ENCODE results near the gene MCC. TPM values are rescaled to one million over a fixed set of nuclear protein-coding genes. Genes with fewer than 3 reads are reported as not detected.

The MCC gene
- polyA plus RNA-seq, 1 donor (not counting 4 experiments of a cell fraction or from before 2014, with no cell fraction given) = 24.6 TPM

DNA sequence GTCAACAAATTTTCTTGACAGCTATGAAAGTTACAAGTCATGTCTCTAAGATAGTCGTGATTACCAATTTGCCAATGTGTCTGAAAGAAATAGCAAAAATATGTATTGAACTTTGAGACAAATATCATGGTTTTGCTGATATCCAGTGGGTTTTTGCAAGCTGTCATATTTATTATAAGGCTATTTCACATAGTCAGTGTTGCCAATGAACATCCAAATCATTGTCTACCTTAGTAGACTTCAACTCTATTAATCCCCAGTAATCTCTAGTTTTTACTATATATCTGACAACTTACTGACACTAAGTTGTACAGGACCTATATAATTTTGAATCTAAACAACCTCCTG lies 256.6 kb downstream of the MCC start:
- H4K20me1 ChIP-seq (ENCODE audit: control insufficient read depth, extremely low read depth, insufficient read depth, low read length) = no peaks in the 10 kb centered on the region
- TF ChIP-seq, protein P1, sequence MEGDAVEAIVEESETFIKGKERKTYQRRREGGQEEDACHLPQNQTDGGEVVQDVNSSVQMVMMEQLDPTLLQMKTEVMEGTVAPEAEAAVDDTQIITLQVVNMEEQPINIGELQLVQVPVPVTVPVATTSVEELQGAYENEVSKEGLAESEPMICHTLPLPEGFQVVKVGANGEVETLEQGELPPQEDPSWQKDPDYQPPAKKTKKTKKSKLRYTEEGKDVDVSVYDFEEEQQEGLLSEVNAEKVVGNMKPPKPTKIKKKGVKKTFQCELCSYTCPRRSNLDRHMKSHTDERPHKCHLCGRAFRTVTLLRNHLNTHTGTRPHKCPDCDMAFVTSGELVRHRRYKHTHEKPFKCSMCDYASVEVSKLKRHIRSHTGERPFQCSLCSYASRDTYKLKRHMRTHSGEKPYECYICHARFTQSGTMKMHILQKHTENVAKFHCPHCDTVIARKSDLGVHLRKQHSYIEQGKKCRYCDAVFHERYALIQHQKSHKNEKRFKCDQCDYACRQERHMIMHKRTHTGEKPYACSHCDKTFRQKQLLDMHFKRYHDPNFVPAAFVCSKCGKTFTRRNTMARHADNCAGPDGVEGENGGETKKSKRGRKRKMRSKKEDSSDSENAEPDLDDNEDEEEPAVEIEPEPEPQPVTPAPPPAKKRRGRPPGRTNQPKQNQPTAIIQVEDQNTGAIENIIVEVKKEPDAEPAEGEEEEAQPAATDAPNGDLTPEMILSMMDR (optimal IDR thresholded peaks at IDR 0.05 in 1 of 3, IDR thresholded peaks at IDR 0.05 in 1 of 3, conservative IDR thresholded peaks at IDR 0.05 in 1 of 3; ENCODE audit: extremely low read depth in 1 of 3, insufficient read depth in 2 of 3, low read length in 3 of 3) = no peak
- no peak for TF ChIP-seq EZH2 (IDR thresholded peaks at IDR 0.05; ENCODE audit: low read length)
- H3K4me3 ChIP-seq (ENCODE audit: control insufficient read depth in 2 of 3, extremely low read depth in 1 of 3, insufficient read depth in 2 of 3, low read depth in 1 of 3, low read length in 3 of 3) = no peak overlapping the region
- H3K79me2 ChIP-seq (ENCODE audit: control insufficient read depth, insufficient read depth, low read length) = peaks cover 44% of the 10 kb centered on the region
- no peak overlapping the region for H2AFZ ChIP-seq (ENCODE audit: control insufficient read depth, low read length)
- no peaks in the 10 kb centered on the region for H3K27me3 ChIP-seq (ENCODE audit: control insufficient read depth, extremely low read depth, insufficient read depth, low read length)
- peak overlapping the region; percentile 70 for H3K4me2 ChIP-seq (ENCODE audit: control insufficient read depth, extremely low read depth, insufficient read depth, low read depth, low read length)
- H3K9ac ChIP-seq (ENCODE audit: control insufficient read depth, extremely low read depth, insufficient read depth, low read length) = no peak overlapping the region
- H3K36me3 ChIP-seq (ENCODE audit: control insufficient read depth in 2 of 2, extremely low read depth in 1 of 2, insufficient read depth in 2 of 2, low read length in 2 of 2) = no peaks in the 10 kb centered on the region
- dilution Hi-C loops (cut with MboI; ENCODE audit: extremely low pct_ligation_motif_present, low sequenced_read_pairs) = no loop called here
- peak overlapping the region; percentile 84 for H3K27ac ChIP-seq (ENCODE audit: control insufficient read depth, insufficient read depth, low read length)
- FAIRE-seq (no peak), DNase-seq (ENCODE audit: low read depth, low spot score) (no peak)
- H3K9me1 ChIP-seq (ENCODE audit: control insufficient read depth, extremely low read depth, insufficient read depth, low read length) = no peaks in the 10 kb centered on the region
- no peaks in the 10 kb centered on the region for H3K9me3 ChIP-seq (ENCODE audit: control insufficient read depth, low read depth, low read length)
- peaks cover 59% of the 10 kb centered on the region for H3K4me1 ChIP-seq (ENCODE audit: control insufficient read depth, extremely low read depth, insufficient read depth, low read length)

- Histone ChIP-seq H4K20me1 (ENCODE audit: control insufficient read depth, extremely low read depth, insufficient read depth, low read length) (no peaks in the 10 kb centered on the region), H3K27ac (ENCODE audit: control insufficient read depth, insufficient read depth, low read length) (peak overlapping the region; percentile 84), H3K36me3 (ENCODE audit: control insufficient read depth in 2 of 2, extremely low read depth in 1 of 2, insufficient read depth in 2 of 2, low read length in 2 of 2) (no peaks in the 10 kb centered on the region), H3K4me2 (ENCODE audit: control insufficient read depth, extremely low read depth, insufficient read depth, low read depth, low read length) (peak overlapping the region; percentile 70), H3K9me3 (ENCODE audit: control insufficient read depth, low read depth, low read length) (no peaks in the 10 kb centered on the region), H3K9me1 (ENCODE audit: control insufficient read depth, extremely low read depth, insufficient read depth, low read length) (no peaks in the 10 kb centered on the region), H3K79me2 (ENCODE audit: control insufficient read depth, insufficient read depth, low read length) (peaks cover 48% of the 10 kb centered on the region), H2AFZ (ENCODE audit: control insufficient read depth, low read length) (no peak overlapping the region), H3K4me1 (ENCODE audit: control insufficient read depth, extremely low read depth, insufficient read depth, low read length) (peaks cover 56% of the 10 kb centered on the region), H3K9ac (ENCODE audit: control insufficient read depth, extremely low read depth, insufficient read depth, low read length) (peak overlapping the region; percentile 61), H3K4me3 (ENCODE audit: control insufficient read depth in 2 of 3, extremely low read depth in 1 of 3, insufficient read depth in 2 of 3, low read depth in 1 of 3, low read length in 3 of 3) (peak overlapping the region in 1 of 3 experiments; percentile 44), H3K27me3 (ENCODE audit: control insufficient read depth, extremely low read depth, insufficient read depth, low read length) (no peaks in the 10 kb centered on the region)
- TF ChIP-seq EZH2 (IDR thresholded peaks at IDR 0.05; ENCODE audit: low read length) = no peak
- TF ChIP-seq, protein P1 (optimal IDR thresholded peaks at IDR 0.05 in 1 of 3, IDR thresholded peaks at IDR 0.05 in 1 of 3, conservative IDR thresholded peaks at IDR 0.05 in 1 of 3; ENCODE audit: extremely low read depth in 1 of 3, insufficient read depth in 2 of 3, low read length in 3 of 3) = no peak
- dilution Hi-C loops (cut with MboI; ENCODE audit: extremely low pct_ligation_motif_present, low sequenced_read_pairs) = no loop called here
- DNase-seq (ENCODE audit: low read depth, low spot score) = no peak
- peak; percentile 90 for FAIRE-seq
These were observed 257.3 kb downstream of the MCC start for GRCh38 chr5:113230711-113231652.
